Activated CD4-positive, alpha-beta T cell treated with anti-CD3 and anti-CD28 coated beads for 36 hours (primary cell): ENCODE measurements around the gene TXNL4A. TPM values are rescaled to one million over a fixed set of nuclear protein-coding genes. Genes with fewer than 3 reads are reported as not detected.
A peak's percentile ranks its signal among the peaks of the same experiment; 100 is the strongest.

ENCODE experiments used
- ATAC-seq: fragments of 200-7000 bp; cut with Tn5 transposase; one replicate; pipeline ENCODE4 v1.10.0; 2021; ENCODE audit warnings: mild to moderate bottlenecking, moderate library complexity
- CTCF ChIA-PET: fragments of 350-600 bp; sonication (Branson Sonifier 250); formaldehyde crosslinking; loops from one replicate; lab custom pipeline; 2021; ENCODE audit warnings: antibody characterized with exemption; lab: Charles Lee
- POLR2A ChIA-PET: fragments of 350-600 bp; sonication (Branson Sonifier 250); formaldehyde crosslinking; loops from one replicate; lab custom pipeline; 2021; ENCODE audit warnings: antibody characterized with exemption, inconsistent platforms; lab: Charles Lee
- DNase-seq: peaks from one replicate; pipeline ENCODE4 v3.0.0-alpha.2; 2020
- H3K27ac Mint-ChIP-seq: one replicate; pipeline ENCODE4 v1.8.0; 2021; ENCODE audit warnings: mixed read lengths
- H3K27me3 Mint-ChIP-seq: one replicate; pipeline ENCODE4 v1.8.0; 2021; ENCODE audit warnings: mixed read lengths
- H3K36me3 Mint-ChIP-seq: one replicate; pipeline ENCODE4 v1.8.0; 2021; ENCODE audit warnings: low read depth, mixed read lengths
- H3K4me1 Mint-ChIP-seq: one replicate; pipeline ENCODE4 v1.8.0; 2021; ENCODE audit warnings: mixed read lengths
- H3K4me3 Mint-ChIP-seq: one replicate; pipeline ENCODE4 v1.8.0; 2021; ENCODE audit warnings: mild to moderate bottlenecking, moderate library complexity, mixed read lengths
- H3K9me3 Mint-ChIP-seq: one replicate; pipeline ENCODE4 v1.8.0; 2021; ENCODE audit warnings: low read depth, mixed read lengths
- intact Hi-C, 2 experiments: fragments of 100-400 bp; cut with DNase I in 1 of 2; cut with micrococcal nuclease in 1 of 2; formaldehyde crosslinking; loops; one replicate each; pipeline versions ENCODE4 v1.14.2 to v1.15.1; 2022 to 2024; cut with DNase I, micrococcal nuclease
- total RNA-seq, 2 experiments: library from RNA; stranded (reverse); gene quantifications; one replicate each; pipeline ENCODE4 v1.2.3, GENCODE V29; 2021

Gene TXNL4A
- total RNA-seq, 2 experiments from 2014 or later, result 150 to 194 TPM

- DNase-seq (peak; percentile 58), ATAC-seq (peak; percentile 7)
- intact Hi-C loops, result no loop called here
- no peaks in the 10 kb centered on the region for H3K27me3 Mint-ChIP-seq
- H3K4me1 Mint-ChIP-seq, result peaks cover 24% of the 10 kb centered on the region
- ChIA-PET POLR2A (no interaction called here), CTCF (interaction anchor here (0.8 to 1.1 kb wide), 2 partner anchors 12 to 28 kb away, joined by 3 read pairs; no protein-coding TSS in a partner anchor)
- H3K27ac Mint-ChIP-seq, result no peak overlapping the region
- no peaks in the 10 kb centered on the region for H3K9me3 Mint-ChIP-seq
- H3K4me3 Mint-ChIP-seq, result no peak overlapping the region
- no peaks in the 10 kb centered on the region for H3K36me3 Mint-ChIP-seq
These were observed 32.9 kb downstream of the TXNL4A start for GRCh38 chr18:79955302-79956075.

GRCh38 chr18:79954791-79955190 lies 33.6 kb downstream of the TXNL4A start:
- Mint-ChIP-seq H3K27ac (no peak overlapping the region), H3K4me3 (no peak overlapping the region), H3K9me3 (no peaks in the 10 kb centered on the region), H3K36me3 (peaks cover under 1% of the 10 kb centered on the region), H3K27me3 (no peaks in the 10 kb centered on the region), H3K4me1 (peaks cover 24% of the 10 kb centered on the region)
- POLR2A ChIA-PET, result no interaction called here
- DNase-seq (no peak), ATAC-seq (no peak)
- intact Hi-C loops, result loop anchor here in 1 of 2 experiments (5.0 kb wide), 2 partner anchors 552 to 887 kb away; partner anchors contain the start of gene ATP9B
- CTCF ChIA-PET, result interaction anchor here (1.1 kb wide), 1 partner anchor 12 kb away, joined by 3 read pairs; no protein-coding TSS in a partner anchor

- Mint-ChIP-seq H3K27me3 (no peaks in the 10 kb centered on the region), H3K36me3 (peaks cover 3% of the 10 kb centered on the region), H3K27ac (no peak overlapping the region), H3K4me1 (peaks cover 27% of the 10 kb centered on the region), H3K4me3 (no peak overlapping the region), H3K9me3 (no peaks in the 10 kb centered on the region)
- intact Hi-C loops, result loop anchor here in 1 of 2 experiments (5.0 kb wide), 2 partner anchors 552 to 887 kb away; partner anchors contain the start of gene ATP9B
- ATAC-seq, result peak; percentile 28
- ChIA-PET CTCF (no interaction called here), POLR2A (no interaction called here)
- DNase-seq, result peak; percentile 65
These were observed 34.3 kb downstream of the TXNL4A start for GRCh38 chr18:79953971-79954651.

GRCh38 chr18:79952996-79953559 lies 35.3 kb downstream of the TXNL4A start:
- no peaks in the 10 kb centered on the region for H3K9me3 Mint-ChIP-seq
- no peak for DNase-seq
- no peak for ATAC-seq
- peaks cover 37% of the 10 kb centered on the region for H3K4me1 Mint-ChIP-seq
- H3K4me3 Mint-ChIP-seq, result no peak overlapping the region
- ChIA-PET POLR2A (no interaction called here), CTCF (interaction anchor here (0.5 kb wide), 1 partner anchor 9 kb away, joined by 3 read pairs; no protein-coding TSS in a partner anchor)
- intact Hi-C loops, result loop anchor here in 1 of 2 experiments (5.0 kb wide), 2 partner anchors 551 to 886 kb away; partner anchors contain the start of gene ATP9B
- no peaks in the 10 kb centered on the region for H3K27me3 Mint-ChIP-seq
- H3K36me3 Mint-ChIP-seq, result peaks cover 10% of the 10 kb centered on the region
- H3K27ac Mint-ChIP-seq, result no peak overlapping the region

- peaks cover 10% of the 10 kb centered on the region for H3K36me3 Mint-ChIP-seq
- DNase-seq, result no peak
- no peaks in the 10 kb centered on the region for H3K27me3 Mint-ChIP-seq
- no peak for ATAC-seq
- peaks cover 37% of the 10 kb centered on the region for H3K4me1 Mint-ChIP-seq
- no peaks in the 10 kb centered on the region for H3K9me3 Mint-ChIP-seq
- ChIA-PET CTCF (interaction anchor here (0.5 to 1.6 kb wide), 2 partner anchors 9 to 15 kb away, joined by 3 read pairs; no protein-coding TSS in a partner anchor), POLR2A (no interaction called here)
- intact Hi-C loops, result loop anchor here in 1 of 2 experiments (5.0 kb wide), 2 partner anchors 550 to 885 kb away; partner anchors contain the start of gene ATP9B
- H3K4me3 Mint-ChIP-seq, result peak overlapping the region; percentile 40
- no peak overlapping the region for H3K27ac Mint-ChIP-seq
These were observed 35.8 kb downstream of the TXNL4A start for GRCh38 chr18:79952456-79952995.

GRCh38 chr18:79951545-79952455 lies 36.6 kb downstream of the TXNL4A start, which contains the start of gene SLC66A2:
SLC66A2 (minus strand) TSS chr18:79951653; CDS start chr18:79950926, 727 bp downstream.
- Mint-ChIP-seq H3K27me3 (no peaks in the 10 kb centered on the region), H3K4me3 (peak within 1 kb of the TSS; percentile 82), H3K36me3 (peaks cover 10% of the 10 kb centered on the region), H3K27ac (peak within 1 kb of the TSS; percentile 81), H3K4me1 (peaks cover 39% of the 10 kb centered on the region), H3K9me3 (no peaks in the 10 kb centered on the region)
- intact Hi-C loops, result loop anchor here (1.0 to 5.0 kb wide), 8 partner anchors 13 to 884 kb away; partner anchors contain the start of genes RBFA (in 2 of the 2), TXNL4A (in 2 of the 2), ADNP2 (in 1 of the 2) and ATP9B (in 1 of the 2)
- DNase-seq, result peak; percentile 97
- ATAC-seq, result peak; percentile 87
- POLR2A ChIA-PET, result interaction anchor here (0.6 to 1.0 kb wide), 3 partner anchors 12 to 506 kb away, joined by 3 read pairs; no protein-coding TSS in a partner anchor
- CTCF ChIA-PET, result interaction anchor here (1.6 kb wide), 1 partner anchor 16 kb away, joined by 3 read pairs; no protein-coding TSS in a partner anchor

GRCh38 chr18:79950515-79951341 lies 37.6 kb downstream of the TXNL4A start:
- CTCF ChIA-PET, result interaction anchor here (0.9 to 1.6 kb wide), 2 partner anchors 17 to 32 kb away, joined by 3 read pairs; no protein-coding TSS in a partner anchor
- peaks cover 41% of the 10 kb centered on the region for H3K4me1 Mint-ChIP-seq

GRCh38 chr18:79949697-79950487 lies 38.5 kb downstream of the TXNL4A start:
- intact Hi-C loops, result loop anchor here (2.0 to 5.0 kb wide), 3 partner anchors 39 to 883 kb away; partner anchors contain the start of genes ATP9B (in 1 of the 2) and TXNL4A (in 1 of the 2)
- Mint-ChIP-seq H3K27me3 (no peaks in the 10 kb centered on the region), H3K4me1 (peaks cover 41% of the 10 kb centered on the region), H3K9me3 (no peaks in the 10 kb centered on the region), H3K4me3 (peak overlapping the region; percentile 82), H3K27ac (peak overlapping the region; percentile 81), H3K36me3 (peaks cover 10% of the 10 kb centered on the region)
- ChIA-PET CTCF (interaction anchor here (0.6 to 0.9 kb wide), 3 partner anchors 10 to 87 kb away, joined by 3 to 5 read pairs (median 3); no protein-coding TSS in a partner anchor), POLR2A (no interaction called here)
- ATAC-seq (no peak), DNase-seq (peak; percentile 34)

More at GRCh38 chr18:79950515-79951341, 37.6 kb downstream of the TXNL4A start:
- peak; percentile 17 for ATAC-seq
- Mint-ChIP-seq H3K27ac (peak overlapping the region; percentile 81), H3K9me3 (no peaks in the 10 kb centered on the region), H3K36me3 (peaks cover 10% of the 10 kb centered on the region), H3K4me3 (peak overlapping the region; percentile 82), H3K27me3 (no peaks in the 10 kb centered on the region)
- DNase-seq, result peak; percentile 48
- POLR2A ChIA-PET, result interaction anchor here (1.0 kb wide), 1 partner anchor 13 kb away, joined by 3 read pairs; no protein-coding TSS in a partner anchor
- intact Hi-C loops, result loop anchor here (1.0 to 5.0 kb wide), 8 partner anchors 14 to 883 kb away; partner anchors contain the start of genes RBFA (in 2 of the 2), TXNL4A (in 2 of the 2), ADNP2 (in 1 of the 2) and ATP9B (in 1 of the 2)
